K562 (cell line): Measurements from ENCODE around the gene SHOX.

Experiments used
- BHLHE40 ChIP-seq: IDR thresholded peaks from 2 replicates; pipeline ENCODE4 v1.6.1; 2011; ENCODE audit warnings: low read length, improper control_type of control experiment
- CTCF ChIP-seq, 3 experiments: IDR thresholded peaks in 2 of 3; conservative IDR thresholded peaks in 1 of 3; 2 replicates each; pipeline ENCODE4 v1.5.1; 2011 to 2012; ENCODE audit warnings: low read length in 3 of 3, mild to moderate bottlenecking in 3 of 3, control low read depth in 2 of 3, improper control_type of control experiment in 1 of 3, inconsistent platforms in 1 of 3, low read depth in 1 of 3, mixed read lengths in 1 of 3, moderate library complexity in 1 of 3; ENCODE audit not compliant: insufficient read depth in 2 of 3
- NFATC3 ChIP-seq: fragments of 450-650 bp; IDR thresholded peaks from 2 replicates; pipeline ENCODE4 v1.6.1; 2017; ENCODE audit warnings: mild to moderate bottlenecking
- PKNOX1 ChIP-seq: fragments of 450-650 bp; IDR thresholded peaks from 2 replicates; pipeline ENCODE4 v1.6.1; 2016
- POLR2AphosphoS5 ChIP-seq: IDR thresholded peaks from 2 replicates; pipeline ENCODE4 v1.6.1; 2011; ENCODE audit warnings: mild to moderate bottlenecking, low read depth, low read length, moderate library complexity; ENCODE audit not compliant: control insufficient read depth, insufficient read depth
- RNF219 ChIP-seq: fragments of 250-450 bp; sonication (Bioruptor Pico); IDR thresholded peaks from 2 replicates; pipeline ENCODE4 v1.5.0; 2022; ENCODE audit warnings: mild to moderate bottlenecking
- SMC3 ChIP-seq: conservative IDR thresholded peaks from 2 replicates; pipeline ENCODE4 v1.6.1; 2011; ENCODE audit warnings: low read depth, low read length, improper control_type of control experiment; ENCODE audit not compliant: insufficient read depth
- STAT5B ChIP-seq: fragments of 250-450 bp; sonication (Bioruptor Pico); IDR thresholded peaks from 2 replicates; pipeline ENCODE4 v1.8.0; 2021; ENCODE audit warnings: mild to moderate bottlenecking, inconsistent platforms
- ZBTB12 ChIP-seq: fragments of 250-450 bp; sonication (Bioruptor Pico); IDR thresholded peaks from 2 replicates; pipeline ENCODE4 v1.4.0; 2020
- TF ChIP-seq, protein P1 (sequence below), 2 experiments: fragments of 450-650 bp; IDR thresholded peaks; 2 replicates each; pipeline ENCODE4 v1.6.1; 2016

GRCh38 chrX:653306-653705 lies 22.7 kb downstream of the SHOX start:
- TF ChIP-seq RNF219 (no peak), NFATC3 (no peak), SMC3 (no peak), STAT5B (CRISPR knock-in tag) (no peak), ZBTB12 (CRISPR knock-in tag) (no peak), POLR2AphosphoS5 (no peak), PKNOX1 (no peak), BHLHE40 (no peak), CTCF (IDR thresholded peaks at IDR 0.05 in 2 of 3, conservative IDR thresholded peaks at IDR 0.05 in 1 of 3; ENCODE audit: insufficient read depth in 2 of 3, low read depth in 1 of 3, low read length in 3 of 3) (no peak)
- TF ChIP-seq, protein P1, sequence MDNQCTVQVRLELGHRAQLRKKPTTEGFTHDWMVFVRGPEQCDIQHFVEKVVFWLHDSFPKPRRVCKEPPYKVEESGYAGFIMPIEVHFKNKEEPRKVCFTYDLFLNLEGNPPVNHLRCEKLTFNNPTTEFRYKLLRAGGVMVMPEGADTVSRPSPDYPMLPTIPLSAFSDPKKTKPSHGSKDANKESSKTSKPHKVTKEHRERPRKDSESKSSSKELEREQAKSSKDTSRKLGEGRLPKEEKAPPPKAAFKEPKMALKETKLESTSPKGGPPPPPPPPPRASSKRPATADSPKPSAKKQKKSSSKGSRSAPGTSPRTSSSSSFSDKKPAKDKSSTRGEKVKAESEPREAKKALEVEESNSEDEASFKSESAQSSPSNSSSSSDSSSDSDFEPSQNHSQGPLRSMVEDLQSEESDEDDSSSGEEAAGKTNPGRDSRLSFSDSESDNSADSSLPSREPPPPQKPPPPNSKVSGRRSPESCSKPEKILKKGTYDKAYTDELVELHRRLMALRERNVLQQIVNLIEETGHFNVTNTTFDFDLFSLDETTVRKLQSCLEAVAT (IDR thresholded peaks at IDR 0.05) = no peak
